Retinal pigment epithelial cell (primary cell): ENCODE results near the gene PLCB1.

ENCODE experiments used
- DNase-seq: peaks from one replicate; pipeline ENCODE4 v3.0.0-alpha.2; 2010; ENCODE audit warnings: low read depth
- H3K4me3 ChIP-seq: 2 replicates; pipeline ENCODE4 v1.5.1; 2011; ENCODE audit warnings: mild to moderate bottlenecking, low read length, control low read depth, moderate library complexity
- TF ChIP-seq, protein P1 (sequence below): conservative IDR thresholded peaks from 2 replicates; pipeline ENCODE4 v1.5.1; 2011; ENCODE audit warnings: low read depth, low read length, control low read depth, inconsistent platforms

PLCB1 gene

GRCh38 chr20:8932192-8933165 is 800.4 kb downstream of the PLCB1 start:
- peak; percentile 61 for DNase-seq
- H3K4me3 ChIP-seq: no peak overlapping the region
- TF ChIP-seq, protein P1, sequence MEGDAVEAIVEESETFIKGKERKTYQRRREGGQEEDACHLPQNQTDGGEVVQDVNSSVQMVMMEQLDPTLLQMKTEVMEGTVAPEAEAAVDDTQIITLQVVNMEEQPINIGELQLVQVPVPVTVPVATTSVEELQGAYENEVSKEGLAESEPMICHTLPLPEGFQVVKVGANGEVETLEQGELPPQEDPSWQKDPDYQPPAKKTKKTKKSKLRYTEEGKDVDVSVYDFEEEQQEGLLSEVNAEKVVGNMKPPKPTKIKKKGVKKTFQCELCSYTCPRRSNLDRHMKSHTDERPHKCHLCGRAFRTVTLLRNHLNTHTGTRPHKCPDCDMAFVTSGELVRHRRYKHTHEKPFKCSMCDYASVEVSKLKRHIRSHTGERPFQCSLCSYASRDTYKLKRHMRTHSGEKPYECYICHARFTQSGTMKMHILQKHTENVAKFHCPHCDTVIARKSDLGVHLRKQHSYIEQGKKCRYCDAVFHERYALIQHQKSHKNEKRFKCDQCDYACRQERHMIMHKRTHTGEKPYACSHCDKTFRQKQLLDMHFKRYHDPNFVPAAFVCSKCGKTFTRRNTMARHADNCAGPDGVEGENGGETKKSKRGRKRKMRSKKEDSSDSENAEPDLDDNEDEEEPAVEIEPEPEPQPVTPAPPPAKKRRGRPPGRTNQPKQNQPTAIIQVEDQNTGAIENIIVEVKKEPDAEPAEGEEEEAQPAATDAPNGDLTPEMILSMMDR: no peak

GRCh38 chr20:8933381-8933807 is 801.3 kb downstream of the PLCB1 start:
- TF ChIP-seq, protein P1: no peak
- DNase-seq: no peak
- H3K4me3 ChIP-seq: no peak overlapping the region

DNA sequence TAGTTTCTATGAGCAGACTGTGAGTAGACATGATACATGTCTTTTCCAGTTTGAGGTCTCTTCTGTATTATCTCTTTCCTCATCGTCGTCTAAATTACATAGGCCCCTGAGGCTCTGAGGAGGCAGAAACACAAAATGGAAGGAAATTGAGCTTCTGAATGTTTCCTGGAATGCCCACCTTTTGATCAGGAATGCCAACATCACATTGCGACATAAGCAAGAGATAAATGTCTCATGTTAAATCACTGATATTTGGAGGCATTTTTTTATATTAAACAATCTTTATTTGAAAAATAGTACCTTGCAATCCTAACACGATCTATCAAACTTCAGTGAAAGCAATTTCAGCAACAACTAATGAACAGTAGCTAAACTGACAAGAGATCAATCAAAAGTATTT is 802.3 kb downstream of the PLCB1 start:
- DNase-seq: no peak
- H3K4me3 ChIP-seq: no peak overlapping the region
- TF ChIP-seq, protein P1: no peak
